DMS153 treated with DMSO at 0.1 percent for 48 hours (cell line): ENCODE results near the gene IGDCC3.

Experiments
- DNase-seq: peaks from one replicate; lab custom pipeline; 2025; ENCODE audit not compliant: unreplicated experiment; lab: John Stamatoyannopoulos, UW

Gene IGDCC3

GRCh38 chr15:65388306-65389080, 10.7 kb upstream of the IGDCC3 start:
- no peak for DNase-seq

- no peak for DNase-seq
These were observed 9.1 kb upstream of the IGDCC3 start for GRCh38 chr15:65386886-65387285.

- DNase-seq: no peak
These were observed 8.6 kb upstream of the IGDCC3 start for GRCh38 chr15:65386376-65386775.

- DNase-seq: no peak
These were observed 8.1 kb upstream of the IGDCC3 start for GRCh38 chr15:65385870-65386258.

- peak; percentile 43 for DNase-seq
These were observed 7.4 kb upstream of the IGDCC3 start for GRCh38 chr15:65384895-65385869.

GRCh38 chr15:65384505-65384894, 6.7 kb upstream of the IGDCC3 start:
- DNase-seq: no peak

GRCh38 chr15:65383991-65384390, 6.2 kb upstream of the IGDCC3 start:
- DNase-seq: no peak

- no peak for DNase-seq
These were observed 5.7 kb upstream of the IGDCC3 start for GRCh38 chr15:65383456-65383855.

- no peak for DNase-seq
These were observed 5.1 kb upstream of the IGDCC3 start for GRCh38 chr15:65382921-65383320.

- DNase-seq: no peak
These were observed 4.3 kb upstream of the IGDCC3 start for GRCh38 chr15:65382146-65382491.

GRCh38 chr15:65381445-65382145, 3.8 kb upstream of the IGDCC3 start:
- no peak for DNase-seq

GRCh38 chr15:65379986-65380385, 2.2 kb upstream of the IGDCC3 start:
- DNase-seq: no peak

- DNase-seq: no peak
These were observed 462 bp downstream of the IGDCC3 start for GRCh38 chr15:65377105-65377975.

GRCh38 chr15:65376767-65377104, 1.1 kb downstream of the IGDCC3 start:
- DNase-seq: no peak

- no peak for DNase-seq
These were observed 1.8 kb downstream of the IGDCC3 start for GRCh38 chr15:65375871-65376607.

- DNase-seq: no peak
These were observed 2.9 kb downstream of the IGDCC3 start for GRCh38 chr15:65374821-65375401.

GRCh38 chr15:65374334-65374733, 3.5 kb downstream of the IGDCC3 start:
- no peak for DNase-seq

- no peak for DNase-seq
These were observed 4.6 kb downstream of the IGDCC3 start for GRCh38 chr15:65373163-65373651.

- DNase-seq: no peak
These were observed 5.1 kb downstream of the IGDCC3 start for GRCh38 chr15:65372787-65373067.
